Measurements from ENCODE around the gene SLC17A2.

GRCh38 chr6:25925876-25926275, 4.6 kb downstream of the SLC17A2 start:
- TF ChIP-seq GATA3 (IDR thresholded peaks at IDR 0.05; ENCODE audit: low read depth, low read length) (no peak), GATA2 (IDR thresholded peaks at IDR 0.05; ENCODE audit: low read depth, low read length) (no peak)

Measured in SH-SY5Y (cell line).